ENCODE results near the gene ANAPC16.

GRCh38 chr10:72228318-72228751 is 12.5 kb downstream of the ANAPC16 start:
- no peak for TF ChIP-seq REST (IDR thresholded peaks at IDR 0.05; ENCODE audit: insufficient replicate concordance, low read depth)
- TF ChIP-seq, protein P1, sequence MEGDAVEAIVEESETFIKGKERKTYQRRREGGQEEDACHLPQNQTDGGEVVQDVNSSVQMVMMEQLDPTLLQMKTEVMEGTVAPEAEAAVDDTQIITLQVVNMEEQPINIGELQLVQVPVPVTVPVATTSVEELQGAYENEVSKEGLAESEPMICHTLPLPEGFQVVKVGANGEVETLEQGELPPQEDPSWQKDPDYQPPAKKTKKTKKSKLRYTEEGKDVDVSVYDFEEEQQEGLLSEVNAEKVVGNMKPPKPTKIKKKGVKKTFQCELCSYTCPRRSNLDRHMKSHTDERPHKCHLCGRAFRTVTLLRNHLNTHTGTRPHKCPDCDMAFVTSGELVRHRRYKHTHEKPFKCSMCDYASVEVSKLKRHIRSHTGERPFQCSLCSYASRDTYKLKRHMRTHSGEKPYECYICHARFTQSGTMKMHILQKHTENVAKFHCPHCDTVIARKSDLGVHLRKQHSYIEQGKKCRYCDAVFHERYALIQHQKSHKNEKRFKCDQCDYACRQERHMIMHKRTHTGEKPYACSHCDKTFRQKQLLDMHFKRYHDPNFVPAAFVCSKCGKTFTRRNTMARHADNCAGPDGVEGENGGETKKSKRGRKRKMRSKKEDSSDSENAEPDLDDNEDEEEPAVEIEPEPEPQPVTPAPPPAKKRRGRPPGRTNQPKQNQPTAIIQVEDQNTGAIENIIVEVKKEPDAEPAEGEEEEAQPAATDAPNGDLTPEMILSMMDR (IDR thresholded peaks at IDR 0.05; ENCODE audit: insufficient read depth, low read length) = no peak
- no peak for TF ChIP-seq POLR2AphosphoS5 (IDR thresholded peaks at IDR 0.05; ENCODE audit: low read depth)
- TF ChIP-seq GABPA (IDR thresholded peaks at IDR 0.05; ENCODE audit: low read depth) = no peak

Measured in HL-60 (cell line).